NOMO-1 treated with DMSO at 0.1 percent for 48 hours (cell line): ENCODE results near the gene ABHD17B.

Experiments used
- DNase-seq: peaks from one replicate; lab custom pipeline; 2025; ENCODE audit not compliant: unreplicated experiment; lab: John Stamatoyannopoulos, UW

ABHD17B gene

DNA sequence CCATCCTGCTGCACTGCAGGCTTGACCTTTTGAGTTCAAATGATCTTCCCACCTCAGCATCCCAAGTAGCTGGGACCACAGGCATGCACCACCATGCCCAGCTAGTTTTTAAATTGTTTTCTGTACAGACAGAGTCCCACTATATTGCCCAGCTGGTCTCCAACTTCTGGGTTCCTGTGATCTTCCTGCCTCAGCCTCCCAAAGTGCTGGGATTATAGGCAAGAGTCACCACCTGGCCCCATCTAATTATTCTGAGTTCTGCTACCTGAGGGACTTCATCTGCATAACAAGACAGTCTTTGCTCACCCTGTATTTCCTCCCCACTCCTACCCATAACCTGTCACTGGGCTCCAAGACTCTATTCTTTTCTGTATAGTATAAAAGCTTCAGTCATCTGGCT, 88.1 kb downstream of the ABHD17B start:
- no peak for DNase-seq

DNA sequence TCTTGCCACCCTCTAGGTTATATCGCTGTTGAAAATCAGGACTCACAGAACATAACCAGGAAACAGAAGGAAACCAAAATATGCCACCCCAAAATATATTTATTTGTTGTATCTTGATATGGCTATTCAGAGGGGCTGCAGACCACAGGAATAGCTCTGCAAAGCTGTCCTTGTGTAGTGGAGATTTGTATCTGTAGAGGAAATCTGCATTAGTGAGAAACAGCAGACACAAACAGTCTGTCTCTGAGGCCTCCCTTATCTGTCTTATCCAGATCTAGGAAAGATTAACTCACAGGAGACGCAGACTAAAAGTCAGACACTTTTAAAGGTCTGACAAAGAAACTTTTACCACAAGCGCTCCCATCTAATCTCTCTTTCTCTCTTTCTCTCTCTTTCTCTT, 88.5 kb downstream of the ABHD17B start:
- DNase-seq: no peak

DNA sequence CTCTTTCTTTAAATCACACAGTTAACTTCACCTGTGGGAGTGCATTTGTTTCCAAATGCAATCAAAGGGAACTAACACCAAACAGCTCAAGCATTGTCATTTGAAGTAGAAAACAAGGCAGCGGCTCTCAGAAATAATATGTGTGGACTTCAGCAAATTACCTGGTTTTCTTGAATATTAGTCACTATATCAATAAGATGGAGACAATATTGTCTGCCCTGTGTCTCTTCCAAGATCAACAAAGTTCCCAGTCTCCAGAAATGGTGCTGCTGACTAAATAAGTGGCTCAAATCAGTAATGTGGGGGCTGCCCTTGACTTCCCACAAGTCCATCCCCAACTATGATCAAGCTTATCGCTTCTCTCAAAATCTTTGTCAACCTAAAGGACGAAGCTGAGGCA, 89.6 kb downstream of the ABHD17B start:
- no peak for DNase-seq

DNA sequence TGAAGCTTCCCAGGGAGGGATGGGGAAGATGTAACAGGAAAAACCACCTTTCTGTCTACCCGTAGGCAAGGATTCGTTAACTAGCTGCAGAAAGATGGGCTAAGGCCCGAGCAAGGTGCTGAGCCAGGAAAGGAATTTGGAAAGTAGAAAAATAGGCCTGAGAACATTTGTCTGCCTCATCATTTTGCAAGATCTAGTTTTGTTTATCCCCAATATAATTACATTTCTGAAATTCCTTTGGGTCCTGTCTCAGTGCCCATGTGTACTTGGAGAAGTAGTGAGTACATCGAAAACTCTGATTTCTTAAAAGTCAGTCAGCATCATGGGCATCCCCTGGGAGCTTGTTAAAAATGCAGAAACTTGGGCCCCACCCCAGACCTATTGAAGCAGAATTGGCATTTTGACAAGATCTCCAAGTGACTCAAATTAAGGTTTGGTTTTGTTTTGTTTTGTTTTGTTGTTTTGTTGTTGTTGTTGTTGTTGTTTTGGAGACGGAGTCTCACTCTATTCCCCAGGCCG, 90.5 kb downstream of the ABHD17B start:
- no peak for DNase-seq

DNA sequence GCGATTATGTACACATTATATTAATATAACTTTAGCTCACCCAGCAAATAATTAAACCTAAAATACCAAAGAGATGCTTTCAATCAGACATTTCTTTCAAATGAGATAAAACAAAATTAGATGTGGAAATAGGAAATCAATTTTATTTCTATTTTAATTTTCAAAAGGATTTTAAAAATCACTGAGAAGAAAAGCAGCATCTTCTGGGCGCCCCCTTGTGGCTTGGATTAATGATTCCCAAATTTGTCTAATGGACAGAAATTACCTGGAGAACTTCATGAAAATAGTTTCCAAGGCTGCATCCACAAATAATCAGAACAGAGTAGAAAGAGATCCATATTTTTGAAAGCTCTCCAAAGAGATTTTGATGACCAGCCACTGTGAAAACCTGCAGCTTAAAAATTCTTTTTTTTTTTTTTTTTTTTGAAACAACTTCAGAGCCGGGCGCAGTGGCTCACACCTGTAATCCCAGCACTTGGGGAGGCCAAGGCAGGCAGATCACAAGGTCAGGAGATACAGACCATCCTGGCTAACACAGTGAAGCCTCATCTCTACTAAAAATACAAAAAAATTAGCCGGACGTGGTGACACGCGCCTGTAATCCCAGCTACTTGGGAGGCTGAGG, 91.8 kb downstream of the ABHD17B start:
- DNase-seq: no peak

DNA sequence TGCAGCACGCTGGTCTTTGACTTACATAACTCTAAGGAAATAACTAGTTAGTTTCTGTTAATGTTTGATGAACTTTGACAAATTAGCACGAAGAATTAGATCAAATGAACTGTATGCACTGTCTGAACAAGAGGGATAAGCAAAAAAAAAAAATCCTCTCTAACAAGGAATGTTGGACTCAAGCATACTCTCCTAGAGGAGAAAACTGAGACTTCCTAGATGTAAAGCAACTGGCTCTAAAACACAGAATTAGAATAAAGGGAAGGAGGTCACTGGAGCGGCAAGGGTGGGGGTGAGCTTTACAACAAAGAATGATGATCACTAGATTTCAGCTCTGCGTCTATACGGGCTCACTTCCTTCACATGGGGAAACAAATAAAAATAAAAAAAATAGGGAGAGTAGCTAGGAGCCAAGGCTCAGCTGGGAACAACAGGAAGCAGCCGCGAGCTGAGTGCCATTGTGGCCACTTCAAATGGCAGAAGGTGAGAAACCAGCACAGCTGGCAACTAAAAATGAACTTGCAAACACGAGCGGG, 94.0 kb downstream of the ABHD17B start:
- no peak for DNase-seq
